Ovary (tissue), 9 donors: ENCODE results near the gene WASF2. TPM values are rescaled to one million over a fixed set of nuclear protein-coding genes. Genes with fewer than 3 reads are reported as not detected.

Experiments
- DNase-seq, 5 donors: peaks; one replicate each; pipeline ENCODE4 v3.0.0-alpha.2; 2019 to 2020
- H3K27ac ChIP-seq, 2 donors: fragments of 200-600 bp; one replicate each; pipeline versions ENCODE4 v1.5.1 to v1.8.0; 2019 to 2022
- H3K27me3 ChIP-seq: fragments of 200-600 bp; one replicate; pipeline ENCODE4 v1.8.0; 2022
- H3K36me3 ChIP-seq: fragments of 200-600 bp; sonication (generic); one replicate; pipeline ENCODE4 v1.5.1; 2019
- H3K4me1 ChIP-seq: one replicate; pipeline ENCODE4 v1.8.1; 2013; ENCODE audit warnings: mild to moderate bottlenecking, moderate library complexity; ENCODE audit not compliant: insufficient read depth
- H3K4me3 ChIP-seq: fragments of 200-600 bp; sonication (generic); one replicate; pipeline ENCODE4 v1.5.1; 2017
- H3K9me3 ChIP-seq, 2 donors: fragments of 200-600 bp in 1 of 2; sonication (generic) in 1 of 2; one replicate each; pipeline versions ENCODE4 v1.5.1 to v1.8.1; 2013 to 2019; ENCODE audit warnings: mild to moderate bottlenecking in 1 of 2, moderate library complexity in 1 of 2
- CTCF ChIP-seq, 3 donors: fragments of 450-650 bp in 2 of 3; fragments of 200-600 bp in 1 of 3; IDR thresholded peaks; one replicate each; pipeline versions ENCODE4 v1.5.1 to v1.8.0; 2016 to 2022; ENCODE audit warnings: antibody characterized with exemption in 3 of 3, mild to moderate bottlenecking in 1 of 3
- EP300 ChIP-seq: sonication (generic); formaldehyde crosslinking; IDR thresholded peaks from one replicate; pipeline ENCODE4 v1.6.1; 2017; ENCODE audit warnings: antibody characterized with exemption
- POLR2A ChIP-seq: fragments of 450-650 bp; IDR thresholded peaks from one replicate; pipeline ENCODE4 v1.6.1; 2017; ENCODE audit warnings: antibody characterized with exemption, mild to moderate bottlenecking, moderate library complexity
- WGBS, 3 donors: extraction: QIAGEN DNeasy Blood & Tissue Kit in 1 of 3; methylation state at CpG; one replicate each; pipeline versions ENCODE4 v1.1.5 to v1.1.7; 2013 to 2017; 5-methylcytosine and 5-hydroxymethylcytosine counted together
- intact Hi-C, 4 donors: fragments of 100-400 bp; cut with DNase I; formaldehyde crosslinking; loops; one replicate each; pipeline versions ENCODE4 v1.11.0 to v1.15.1; 2022 to 2023
- polyA plus RNA-seq, 2 donors: library from polyadenylated mRNA; stranded (reverse); fragments of 200-250 nt in 1 of 2; fragments of 350-450 nt in 1 of 2; fragmentation: Illumina TruSeq in 1 of 2; extraction: RNeasy Lipid Tissue Mini Kit (QIAGEN cat#74804) in 1 of 2; gene quantifications; one replicate each; pipeline ENCODE4 v1.2.3, GENCODE V29; 2013 to 2014
- total RNA-seq, 7 donors: library from RNA; depleted of rRNA in 2 of 7; stranded (reverse); fragments of >200 nt in 2 of 7; fragmentation: NEBNext Ultra II Directional in 3 of 7; extraction: Animal tissue kit (Norgen Biotek cat#: 25700) in 3 of 7; gene quantifications; one replicate each; pipeline versions ENCODE4 v1.1.0 to v1.2.4, GENCODE V29; 2016 to 2023
- donor health status: DM: no; HTN: no; CAD: no; lungs with moderate emphysema.
- donor health status: DM: no; HTN: no; CAD: no.
- donor health status: Bipolar disorder and iron deficiency.
- donor health status: DM: yes; HTN: yes; CAD: no.
- donor health status: DM: no; HTN: no; CAD: no.
- donor health status: DM: yes; HTN: yes; CAD: no.

The WASF2 gene
- total and polyA plus RNA-seq, 9 donors = 28.0 to 233 (median 153) TPM

- Histone ChIP-seq H3K9me3 (no peaks in the 10 kb centered on the region), H3K27me3 (no peaks in the 10 kb centered on the region), H3K4me1 (peaks cover 8% of the 10 kb centered on the region), H3K27ac (no peak overlapping the region), H3K4me3 (no peak overlapping the region), H3K36me3 (no peaks in the 10 kb centered on the region)
- no peak for TF ChIP-seq EP300
- TF ChIP-seq CTCF (IDR thresholded peaks at IDR 0.05) = no peak
- TF ChIP-seq POLR2A = no peak
- 71 to 75% (median 72%) methylated on average over 3 of the region's 3 CpGs for WGBS, 3 donors
- intact Hi-C loops = no loop called here
- no peak for DNase-seq
These were observed 25.7 kb upstream of the WASF2 start for GRCh38 chr1:27515626-27516025.

DNA sequence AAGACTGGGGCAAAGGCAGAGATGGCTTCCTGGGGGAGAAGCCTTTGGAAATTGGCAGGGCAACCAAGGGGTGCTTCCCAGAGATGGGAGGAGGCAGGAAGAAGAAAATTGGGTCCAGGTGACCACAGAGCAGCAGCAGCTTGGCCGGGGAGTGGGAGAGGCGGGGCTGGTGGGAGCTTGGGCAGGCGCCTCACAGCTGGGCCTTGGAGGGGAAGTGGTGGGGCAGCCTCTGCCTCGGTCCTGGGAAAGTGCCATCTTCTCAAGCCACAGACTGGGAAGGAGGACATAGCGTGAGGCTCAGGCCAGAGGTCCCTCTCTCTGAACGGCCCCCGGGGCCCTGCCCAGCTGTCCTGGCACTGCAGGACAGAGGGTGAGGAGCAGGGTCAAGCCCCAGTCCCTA is 24.0 kb upstream of the WASF2 start:
- H3K36me3 ChIP-seq = no peaks in the 10 kb centered on the region
- H3K27me3 ChIP-seq = no peaks in the 10 kb centered on the region
- no peak overlapping the region for H3K27ac ChIP-seq
- no peak overlapping the region for H3K4me3 ChIP-seq
- no peaks in the 10 kb centered on the region for H3K9me3 ChIP-seq
- no peak for TF ChIP-seq CTCF (IDR thresholded peaks at IDR 0.05)
- TF ChIP-seq POLR2A = no peak
- TF ChIP-seq EP300 = no peak
- H3K4me1 ChIP-seq = no peaks in the 10 kb centered on the region
- no peak for DNase-seq
- intact Hi-C loops = no loop called here
- WGBS, 3 donors = 46 to 55% (median 52%) methylated on average over 6 to 7 of the region's 7 CpGs

DNA sequence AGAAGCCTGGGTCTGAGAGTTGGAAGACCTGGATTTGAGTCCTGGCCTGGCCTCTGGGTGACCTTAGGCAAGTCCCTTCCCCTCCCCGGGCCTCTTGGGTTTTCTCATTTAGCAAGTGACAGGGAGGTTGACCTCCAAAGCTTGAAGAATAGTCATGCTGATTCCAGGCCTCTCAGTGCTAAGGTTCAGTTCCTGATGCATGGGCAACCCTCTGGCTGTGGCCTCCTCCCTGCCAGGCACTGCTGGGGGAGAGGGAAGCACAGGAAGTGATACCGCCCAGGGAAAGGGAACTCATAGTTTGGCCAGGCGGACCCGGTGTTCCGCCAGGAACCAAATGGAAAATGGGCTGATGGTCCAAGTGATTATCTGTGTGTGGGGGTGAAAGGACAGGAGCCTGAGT is 23.6 kb upstream of the WASF2 start:
- intact Hi-C loops = no loop called here
- Histone ChIP-seq H3K36me3 (no peaks in the 10 kb centered on the region), H3K4me1 (no peaks in the 10 kb centered on the region), H3K27ac (no peak overlapping the region), H3K27me3 (no peaks in the 10 kb centered on the region), H3K9me3 (no peaks in the 10 kb centered on the region), H3K4me3 (no peak overlapping the region)
- 64 to 69% (median 68%) methylated on average over 5 of the region's 5 CpGs for WGBS, 3 donors
- TF ChIP-seq EP300 (no peak), POLR2A (no peak), CTCF (IDR thresholded peaks at IDR 0.05) (no peak)
- DNase-seq = no peak

DNA sequence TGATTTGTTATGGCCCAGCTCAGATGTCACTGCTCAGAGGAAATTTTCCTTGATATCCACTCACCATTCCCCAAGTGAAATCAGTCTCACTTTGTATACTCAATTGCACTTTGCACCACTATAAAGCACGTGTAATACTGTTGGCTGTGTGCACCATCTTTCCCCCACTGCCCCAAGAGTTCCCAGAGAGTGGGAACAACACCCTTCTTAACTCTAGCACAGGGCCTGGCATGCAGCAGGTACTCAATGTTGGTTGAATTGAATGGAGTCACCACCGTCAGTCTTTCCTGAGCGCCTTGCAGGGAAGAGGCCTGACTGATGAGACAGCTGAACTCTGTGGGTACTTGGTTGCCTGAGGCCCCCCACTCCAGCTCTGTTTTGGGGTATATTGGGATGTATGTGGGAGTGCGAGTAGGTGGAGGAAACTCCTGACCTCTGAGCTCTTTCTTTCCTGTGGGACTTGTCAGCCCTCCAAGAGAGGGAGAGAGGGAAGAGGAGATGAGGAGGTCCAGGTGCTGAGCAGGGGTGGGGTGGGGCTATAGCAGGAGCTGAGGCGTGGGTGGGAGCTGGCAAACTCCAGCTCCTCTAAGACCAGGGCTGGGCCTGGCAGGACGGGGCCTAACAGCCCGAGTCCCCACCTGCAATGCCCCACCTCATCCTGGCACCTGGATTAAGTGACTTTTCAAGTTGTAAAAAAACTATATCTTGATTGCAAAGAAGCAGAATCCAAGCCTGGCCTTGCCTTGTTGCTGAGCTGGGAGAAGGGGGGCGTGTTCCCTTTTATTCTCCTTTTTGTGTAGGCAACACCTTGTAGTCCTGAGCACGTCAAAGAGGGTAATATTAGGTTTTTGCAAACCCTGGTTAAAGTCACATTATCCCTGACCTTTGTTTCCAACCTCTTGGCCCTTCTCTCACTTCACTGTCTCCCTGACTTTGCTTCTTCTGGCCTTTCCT is 19.4 kb upstream of the WASF2 start:
- Histone ChIP-seq H3K27ac (peak overlapping the region in 1 of 2 donors; percentile 20), H3K4me1 (peaks cover 4% of the 10 kb centered on the region), H3K4me3 (no peak overlapping the region), H3K36me3 (no peaks in the 10 kb centered on the region), H3K9me3 (no peaks in the 10 kb centered on the region), H3K27me3 (no peaks in the 10 kb centered on the region)
- TF ChIP-seq EP300 = no peak
- TF ChIP-seq POLR2A = no peak
- TF ChIP-seq CTCF (IDR thresholded peaks at IDR 0.05) = no peak
- intact Hi-C loops = no loop called here
- 48 to 72% (median 66%) methylated on average over 9 of the region's 9 CpGs for WGBS, 3 donors
- no peak for DNase-seq
